ENCODE measurements around the gene ZSCAN21.

ZSCAN21 gene

DNA sequence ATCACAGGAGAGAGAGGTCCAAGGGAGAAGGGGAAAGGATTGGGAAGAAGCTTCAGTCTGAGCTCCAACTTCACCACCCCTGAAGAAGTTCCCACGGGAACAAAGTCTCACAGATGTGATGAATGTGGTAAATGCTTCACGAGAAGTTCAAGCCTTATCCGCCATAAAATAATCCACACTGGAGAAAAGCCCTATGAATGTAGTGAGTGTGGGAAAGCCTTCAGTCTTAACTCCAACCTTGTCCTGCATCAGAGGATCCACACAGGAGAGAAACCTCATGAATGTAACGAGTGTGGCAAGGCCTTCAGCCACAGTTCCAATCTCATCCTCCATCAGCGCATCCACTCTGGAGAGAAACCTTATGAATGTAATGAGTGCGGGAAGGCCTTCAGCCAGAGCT is 16.0 kb upstream of the ZSCAN21 start:
- H3K4me1 ChIP-seq (ENCODE audit: control insufficient read depth, insufficient read depth, low read length): peaks cover 27% of the 10 kb centered on the region
- no peak for DNase-seq (ENCODE audit: low read depth)
- H3K9ac ChIP-seq (ENCODE audit: low read length): no peak overlapping the region
- no peaks in the 10 kb centered on the region for H3K27me3 ChIP-seq (replicated peaks; ENCODE audit: control insufficient read depth, insufficient read depth, low read length)
- peaks cover 72% of the 10 kb centered on the region for H3K36me3 ChIP-seq (ENCODE audit: control insufficient read depth, insufficient read depth, low read length, severe bottlenecking)
- no peaks in the 10 kb centered on the region for H3K9me3 ChIP-seq (ENCODE audit: control insufficient read depth, low read length)
- no peak overlapping the region for H3K4me3 ChIP-seq (ENCODE audit: low read length)

- peaks cover 63% of the 10 kb centered on the region for H3K36me3 ChIP-seq (ENCODE audit: control insufficient read depth, insufficient read depth, low read length, severe bottlenecking)
- peaks cover 35% of the 10 kb centered on the region for H3K4me1 ChIP-seq (ENCODE audit: control insufficient read depth, insufficient read depth, low read length)
- H3K9me3 ChIP-seq (ENCODE audit: control insufficient read depth, low read length): no peaks in the 10 kb centered on the region
- DNase-seq (ENCODE audit: low read depth): peak; percentile 89
- H3K4me3 ChIP-seq (ENCODE audit: low read length): no peak overlapping the region
- H3K27me3 ChIP-seq (replicated peaks; ENCODE audit: control insufficient read depth, insufficient read depth, low read length): no peaks in the 10 kb centered on the region
- no peak overlapping the region for H3K9ac ChIP-seq (ENCODE audit: low read length)
Observed at GRCh38 chr7:100034871-100035510, 14.6 kb upstream of the ZSCAN21 start.

DNA sequence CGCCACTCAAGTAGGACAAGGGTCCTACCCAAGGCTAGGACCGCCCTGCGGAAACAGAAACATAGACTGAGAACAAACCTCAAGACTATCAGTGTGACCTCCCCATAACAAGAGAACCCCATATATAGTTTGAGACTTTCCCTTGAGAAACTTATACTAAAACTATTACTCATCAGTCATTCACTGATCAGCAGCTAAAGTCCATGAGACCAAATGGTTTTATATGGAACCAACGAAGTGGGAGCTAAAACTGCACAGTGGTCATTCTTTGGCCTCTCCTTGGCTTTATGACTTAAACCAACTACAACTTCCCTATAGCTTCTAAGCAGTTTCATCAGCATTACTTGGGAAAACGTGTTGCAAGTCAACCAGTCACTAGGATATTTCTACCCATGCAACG is 13.7 kb upstream of the ZSCAN21 start:
- Histone ChIP-seq H3K9ac (ENCODE audit: low read length) (no peak overlapping the region), H3K4me3 (ENCODE audit: low read length) (no peak overlapping the region), H3K4me1 (ENCODE audit: control insufficient read depth, insufficient read depth, low read length) (peaks cover 41% of the 10 kb centered on the region), H3K27me3 (replicated peaks; ENCODE audit: control insufficient read depth, insufficient read depth, low read length) (no peaks in the 10 kb centered on the region), H3K36me3 (ENCODE audit: control insufficient read depth, insufficient read depth, low read length, severe bottlenecking) (peaks cover 54% of the 10 kb centered on the region), H3K9me3 (ENCODE audit: control insufficient read depth, low read length) (no peaks in the 10 kb centered on the region)
- no peak for DNase-seq (ENCODE audit: low read depth)

- no peak overlapping the region for H3K4me3 ChIP-seq (ENCODE audit: low read length)
- DNase-seq (ENCODE audit: low read depth): no peak
- no peaks in the 10 kb centered on the region for H3K27me3 ChIP-seq (replicated peaks; ENCODE audit: control insufficient read depth, insufficient read depth, low read length)
- no peaks in the 10 kb centered on the region for H3K9me3 ChIP-seq (ENCODE audit: control insufficient read depth, low read length)
- H3K9ac ChIP-seq (ENCODE audit: low read length): no peak overlapping the region
- peaks cover 33% of the 10 kb centered on the region for H3K36me3 ChIP-seq (ENCODE audit: control insufficient read depth, insufficient read depth, low read length, severe bottlenecking)
- H3K4me1 ChIP-seq (ENCODE audit: control insufficient read depth, insufficient read depth, low read length): peaks cover 50% of the 10 kb centered on the region
Observed at GRCh38 chr7:100038326-100038725, 11.2 kb upstream of the ZSCAN21 start.

DNA sequence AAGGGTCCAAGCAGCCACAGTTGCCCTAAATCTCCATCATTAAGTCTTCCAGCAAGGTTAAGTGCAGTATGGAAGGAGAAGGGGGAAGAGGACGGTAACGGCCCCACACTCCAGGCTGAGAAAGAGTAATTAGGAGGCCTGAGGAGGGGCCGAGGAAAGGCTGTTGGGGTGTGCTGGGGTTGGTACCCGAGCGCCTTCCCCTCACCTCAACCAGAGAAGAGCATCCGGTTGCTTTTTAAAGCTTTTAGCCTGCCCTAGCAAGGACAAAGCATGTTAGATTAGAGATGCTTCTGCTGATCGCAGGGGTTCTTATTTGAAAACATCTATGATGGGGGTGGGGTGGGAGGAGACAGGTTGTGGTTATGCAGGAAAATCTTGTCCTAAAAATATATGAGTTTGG is 9.0 kb upstream of the ZSCAN21 start:
- peaks cover 10% of the 10 kb centered on the region for H3K36me3 ChIP-seq (ENCODE audit: control insufficient read depth, insufficient read depth, low read length, severe bottlenecking)
- H3K4me3 ChIP-seq (ENCODE audit: low read length): no peak overlapping the region
- no peaks in the 10 kb centered on the region for H3K9me3 ChIP-seq (ENCODE audit: control insufficient read depth, low read length)
- H3K27me3 ChIP-seq (replicated peaks; ENCODE audit: control insufficient read depth, insufficient read depth, low read length): no peaks in the 10 kb centered on the region
- H3K4me1 ChIP-seq (ENCODE audit: control insufficient read depth, insufficient read depth, low read length): peaks cover 48% of the 10 kb centered on the region
- no peak overlapping the region for H3K9ac ChIP-seq (ENCODE audit: low read length)
- DNase-seq (ENCODE audit: low read depth): no peak

- DNase-seq (ENCODE audit: low read depth): no peak
- H3K27me3 ChIP-seq (replicated peaks; ENCODE audit: control insufficient read depth, insufficient read depth, low read length): no peaks in the 10 kb centered on the region
- H3K4me1 ChIP-seq (ENCODE audit: control insufficient read depth, insufficient read depth, low read length): peaks cover 22% of the 10 kb centered on the region
- no peaks in the 10 kb centered on the region for H3K9me3 ChIP-seq (ENCODE audit: control insufficient read depth, low read length)
- H3K4me3 ChIP-seq (ENCODE audit: low read length): no peak overlapping the region
- H3K9ac ChIP-seq (ENCODE audit: low read length): no peak overlapping the region
- H3K36me3 ChIP-seq (ENCODE audit: control insufficient read depth, insufficient read depth, low read length, severe bottlenecking): no peaks in the 10 kb centered on the region
Observed at GRCh38 chr7:100044718-100045117, 4.9 kb upstream of the ZSCAN21 start.

DNA sequence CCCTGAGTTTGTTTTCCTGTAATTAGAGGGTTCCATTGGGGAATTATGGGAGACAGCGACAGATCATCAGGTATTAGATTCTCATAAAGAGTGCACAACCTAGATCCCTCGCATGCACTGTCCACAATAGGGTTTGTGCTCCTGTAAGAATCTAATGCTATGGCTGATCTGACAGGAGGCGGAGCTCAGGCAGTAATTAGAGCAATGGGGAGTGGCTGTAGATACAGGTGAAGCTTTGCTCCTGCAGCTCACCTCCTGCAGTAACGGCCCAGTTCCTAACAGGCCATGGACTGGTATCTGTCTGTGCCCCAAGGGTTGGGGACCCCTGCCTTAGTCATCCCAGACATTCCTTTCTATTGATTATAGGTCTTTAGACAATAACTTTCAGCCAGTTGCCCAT is 894 bp upstream of the ZSCAN21 start:
- Histone ChIP-seq H3K27me3 (replicated peaks; ENCODE audit: control insufficient read depth, insufficient read depth, low read length) (no peaks in the 10 kb centered on the region), H3K9ac (ENCODE audit: low read length) (no peak overlapping the region), H3K4me1 (ENCODE audit: control insufficient read depth, insufficient read depth, low read length) (peaks cover 11% of the 10 kb centered on the region), H3K9me3 (ENCODE audit: control insufficient read depth, low read length) (no peaks in the 10 kb centered on the region), H3K36me3 (ENCODE audit: control insufficient read depth, insufficient read depth, low read length, severe bottlenecking) (no peaks in the 10 kb centered on the region), H3K4me3 (ENCODE audit: low read length) (no peak overlapping the region)
- DNase-seq (ENCODE audit: low read depth): no peak

- no peak overlapping the region for H3K4me3 ChIP-seq (ENCODE audit: low read length)
- H3K27me3 ChIP-seq (replicated peaks; ENCODE audit: control insufficient read depth, insufficient read depth, low read length): no peaks in the 10 kb centered on the region
- DNase-seq (ENCODE audit: low read depth): no peak
- H3K9me3 ChIP-seq (ENCODE audit: control insufficient read depth, low read length): no peaks in the 10 kb centered on the region
- no peak overlapping the region for H3K9ac ChIP-seq (ENCODE audit: low read length)
- peaks cover 11% of the 10 kb centered on the region for H3K4me1 ChIP-seq (ENCODE audit: control insufficient read depth, insufficient read depth, low read length)
- no peaks in the 10 kb centered on the region for H3K36me3 ChIP-seq (ENCODE audit: control insufficient read depth, insufficient read depth, low read length, severe bottlenecking)
Observed at GRCh38 chr7:100051611-100052010, 2.0 kb downstream of the ZSCAN21 start.

DNA sequence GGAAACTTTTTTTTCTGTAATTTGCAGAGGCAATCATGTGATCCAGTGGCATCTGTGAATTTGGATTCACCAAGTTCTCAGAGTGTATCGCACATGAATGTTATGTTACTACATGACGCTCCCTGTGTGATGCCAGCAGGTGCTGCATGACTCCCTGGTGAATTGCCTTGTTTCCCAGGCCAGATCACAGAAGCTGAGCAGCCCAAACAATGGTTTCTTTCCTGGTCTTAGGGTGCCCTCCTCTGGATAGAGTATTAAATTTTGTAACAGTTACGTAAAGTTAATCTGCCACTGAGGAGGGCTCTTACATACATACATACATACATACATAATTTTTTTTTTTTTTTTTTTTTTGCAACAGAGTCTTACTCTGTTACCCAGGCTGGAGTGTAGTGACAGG is 3.6 kb downstream of the ZSCAN21 start:
- peaks cover 11% of the 10 kb centered on the region for H3K4me1 ChIP-seq (ENCODE audit: control insufficient read depth, insufficient read depth, low read length)
- no peaks in the 10 kb centered on the region for H3K27me3 ChIP-seq (replicated peaks; ENCODE audit: control insufficient read depth, insufficient read depth, low read length)
- no peak overlapping the region for H3K4me3 ChIP-seq (ENCODE audit: low read length)
- H3K9me3 ChIP-seq (ENCODE audit: control insufficient read depth, low read length): no peaks in the 10 kb centered on the region
- H3K9ac ChIP-seq (ENCODE audit: low read length): no peak overlapping the region
- peak; percentile 74 for DNase-seq (ENCODE audit: low read depth)
- peaks cover 16% of the 10 kb centered on the region for H3K36me3 ChIP-seq (ENCODE audit: control insufficient read depth, insufficient read depth, low read length, severe bottlenecking)

DNA sequence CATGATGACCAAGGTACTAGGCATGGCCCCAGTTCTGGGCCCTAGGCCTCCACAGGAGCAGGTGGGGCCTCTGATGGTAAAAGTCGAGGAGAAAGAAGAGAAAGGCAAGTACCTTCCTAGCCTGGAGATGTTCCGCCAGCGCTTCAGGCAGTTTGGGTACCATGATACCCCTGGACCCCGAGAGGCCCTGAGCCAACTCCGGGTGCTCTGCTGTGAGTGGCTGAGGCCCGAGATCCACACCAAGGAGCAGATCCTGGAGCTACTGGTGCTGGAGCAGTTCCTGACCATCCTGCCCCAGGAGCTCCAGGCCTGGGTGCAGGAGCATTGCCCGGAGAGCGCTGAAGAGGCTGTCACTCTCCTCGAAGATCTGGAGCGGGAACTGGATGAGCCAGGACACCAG is 7.4 kb downstream of the ZSCAN21 start:
- Histone ChIP-seq H3K4me3 (ENCODE audit: low read length) (no peak overlapping the region), H3K36me3 (ENCODE audit: control insufficient read depth, insufficient read depth, low read length, severe bottlenecking) (peaks cover 37% of the 10 kb centered on the region), H3K4me1 (ENCODE audit: control insufficient read depth, insufficient read depth, low read length) (no peaks in the 10 kb centered on the region), H3K9me3 (ENCODE audit: control insufficient read depth, low read length) (no peaks in the 10 kb centered on the region), H3K27me3 (replicated peaks; ENCODE audit: control insufficient read depth, insufficient read depth, low read length) (no peaks in the 10 kb centered on the region), H3K9ac (ENCODE audit: low read length) (no peak overlapping the region)
- no peak for DNase-seq (ENCODE audit: low read depth)

DNA sequence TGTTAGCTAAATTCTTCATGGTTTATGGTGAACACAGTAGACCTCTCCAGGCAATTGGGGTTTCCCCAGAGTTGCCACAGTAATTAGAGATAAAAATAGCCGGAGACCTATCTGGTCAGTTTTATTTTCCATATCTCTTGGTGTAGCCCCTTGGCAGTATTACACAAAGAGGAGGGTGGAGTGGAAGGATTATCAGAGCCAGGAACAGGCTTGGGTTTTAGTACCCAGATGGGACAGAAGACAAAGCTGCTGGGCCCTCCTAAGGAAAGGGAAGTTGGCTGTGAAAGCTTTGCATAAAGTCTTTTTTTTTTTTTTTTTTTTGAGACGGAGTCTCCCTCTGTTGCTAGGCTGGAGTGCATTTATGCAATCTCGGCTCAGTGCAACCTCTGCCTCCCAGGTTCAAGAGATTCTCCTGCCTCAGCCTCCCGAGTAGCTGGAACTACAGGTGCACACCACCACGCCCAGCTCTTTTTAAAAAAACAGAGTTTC is 9.7 kb downstream of the ZSCAN21 start:
- H3K4me1 ChIP-seq (ENCODE audit: control insufficient read depth, insufficient read depth, low read length): no peaks in the 10 kb centered on the region
- no peaks in the 10 kb centered on the region for H3K27me3 ChIP-seq (replicated peaks; ENCODE audit: control insufficient read depth, insufficient read depth, low read length)
- H3K4me3 ChIP-seq (ENCODE audit: low read length): no peak overlapping the region
- DNase-seq (ENCODE audit: low read depth): no peak
- peaks cover 49% of the 10 kb centered on the region for H3K36me3 ChIP-seq (ENCODE audit: control insufficient read depth, insufficient read depth, low read length, severe bottlenecking)
- H3K9ac ChIP-seq (ENCODE audit: low read length): no peak overlapping the region
- no peaks in the 10 kb centered on the region for H3K9me3 ChIP-seq (ENCODE audit: control insufficient read depth, low read length)
